ENCODE results near the gene RAPSN.

The RAPSN gene

GRCh38 chr11:47447906-47448305, 1.0 kb downstream of the RAPSN start:
- Mint-ChIP-seq H3K4me3 (no peak overlapping the region), H3K9me3 (no peaks in the 10 kb centered on the region), H3K4me1 (ENCODE audit: low read depth) (no peaks in the 10 kb centered on the region), H3K36me3 (ENCODE audit: low read depth) (no peaks in the 10 kb centered on the region), H3K27ac (no peak overlapping the region), H3K27me3 (no peaks in the 10 kb centered on the region)

DNA sequence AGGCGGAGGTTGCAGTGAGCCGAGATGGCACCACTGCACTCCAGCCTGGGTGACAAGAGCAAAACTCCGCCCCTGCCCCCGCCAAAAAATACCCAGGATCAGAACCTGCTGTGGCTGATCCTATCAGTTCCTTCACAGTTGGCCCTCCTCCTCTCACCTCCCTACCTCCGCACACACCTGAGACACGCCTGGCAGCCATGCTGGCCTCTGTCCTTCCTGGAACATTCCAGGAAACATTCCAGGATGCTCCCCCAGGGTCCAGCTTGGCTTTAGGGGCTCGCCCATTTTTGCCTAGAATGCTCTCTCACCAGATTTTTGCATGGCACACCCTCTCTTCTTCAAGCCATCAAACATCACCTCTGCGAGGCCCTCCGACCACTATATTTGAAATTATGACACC, 2.1 kb downstream of the RAPSN start:
- Mint-ChIP-seq H3K9me3 (no peaks in the 10 kb centered on the region), H3K4me3 (no peak overlapping the region), H3K4me1 (ENCODE audit: low read depth) (no peaks in the 10 kb centered on the region), H3K36me3 (ENCODE audit: low read depth) (no peaks in the 10 kb centered on the region), H3K27me3 (no peaks in the 10 kb centered on the region), H3K27ac (no peak overlapping the region)

DNA sequence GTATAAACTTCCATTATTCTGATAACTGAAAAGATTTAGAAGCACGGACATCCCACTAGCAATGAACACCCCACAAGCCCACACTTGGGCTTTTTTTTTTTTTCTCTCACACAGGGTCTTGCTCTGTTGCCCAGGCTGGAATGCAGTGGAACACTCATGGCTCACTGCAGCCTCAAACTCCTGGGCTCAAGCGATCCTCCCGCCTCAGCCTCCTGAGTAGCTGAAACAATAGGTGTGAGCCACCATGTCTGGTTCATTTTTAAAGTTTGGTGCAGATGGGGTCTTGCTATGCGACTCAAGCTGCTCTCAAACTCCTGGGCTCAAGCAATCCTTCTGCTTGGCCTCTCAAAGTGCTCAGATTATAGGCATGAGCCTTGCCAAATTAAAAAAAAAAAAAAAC, 3.1 kb downstream of the RAPSN start:
- Mint-ChIP-seq H3K4me3 (no peak overlapping the region), H3K4me1 (ENCODE audit: low read depth) (no peaks in the 10 kb centered on the region), H3K36me3 (ENCODE audit: low read depth) (no peaks in the 10 kb centered on the region), H3K27me3 (no peaks in the 10 kb centered on the region), H3K9me3 (no peaks in the 10 kb centered on the region), H3K27ac (no peak overlapping the region)

DNA sequence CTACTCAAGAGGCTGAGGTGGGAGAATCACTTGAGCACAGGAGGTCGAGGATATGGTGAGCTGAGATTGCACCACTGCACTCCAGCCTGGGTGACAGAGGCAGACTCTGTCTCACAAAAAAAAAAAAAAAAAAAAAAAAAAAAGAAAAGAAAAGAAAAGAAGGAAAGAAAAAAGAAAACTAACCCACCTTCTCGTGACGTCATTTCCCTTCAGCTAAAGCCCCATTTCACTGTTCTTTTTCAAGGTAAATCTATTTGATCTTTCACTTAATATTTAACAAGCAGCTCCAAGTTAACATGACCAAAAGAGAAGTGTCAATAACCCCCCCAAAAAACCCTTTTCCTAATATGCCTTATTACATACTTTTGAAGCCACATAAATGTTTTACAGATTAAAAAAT, 5.1 kb downstream of the RAPSN start:
- H3K4me3 Mint-ChIP-seq = no peak overlapping the region
- H3K36me3 Mint-ChIP-seq (ENCODE audit: low read depth) = no peaks in the 10 kb centered on the region
- H3K4me1 Mint-ChIP-seq (ENCODE audit: low read depth) = no peaks in the 10 kb centered on the region
- no peaks in the 10 kb centered on the region for H3K27me3 Mint-ChIP-seq
- no peaks in the 10 kb centered on the region for H3K9me3 Mint-ChIP-seq
- H3K27ac Mint-ChIP-seq = no peak overlapping the region

GRCh38 chr11:47443028-47443700, 5.8 kb downstream of the RAPSN start:
- Mint-ChIP-seq H3K27me3 (no peaks in the 10 kb centered on the region), H3K4me3 (no peak overlapping the region), H3K9me3 (no peaks in the 10 kb centered on the region), H3K4me1 (ENCODE audit: low read depth) (no peaks in the 10 kb centered on the region), H3K36me3 (ENCODE audit: low read depth) (no peaks in the 10 kb centered on the region), H3K27ac (no peak overlapping the region)

- H3K4me3 Mint-ChIP-seq = no peak overlapping the region
- no peaks in the 10 kb centered on the region for H3K36me3 Mint-ChIP-seq (ENCODE audit: low read depth)
- H3K27me3 Mint-ChIP-seq = no peaks in the 10 kb centered on the region
- no peaks in the 10 kb centered on the region for H3K9me3 Mint-ChIP-seq
- no peaks in the 10 kb centered on the region for H3K4me1 Mint-ChIP-seq (ENCODE audit: low read depth)
- H3K27ac Mint-ChIP-seq = no peak overlapping the region
Observed at GRCh38 chr11:47442514-47442913, 6.4 kb downstream of the RAPSN start.

- Mint-ChIP-seq H3K27me3 (no peaks in the 10 kb centered on the region), H3K9me3 (no peaks in the 10 kb centered on the region), H3K36me3 (ENCODE audit: low read depth) (no peaks in the 10 kb centered on the region)
Observed at GRCh38 chr11:47441421-47441820, 7.5 kb downstream of the RAPSN start.

GRCh38 chr11:47440054-47440476, 8.9 kb downstream of the RAPSN start:
- no peak overlapping the region for H3K4me3 Mint-ChIP-seq
- no peaks in the 10 kb centered on the region for H3K36me3 Mint-ChIP-seq (ENCODE audit: low read depth)
- H3K27ac Mint-ChIP-seq = no peak overlapping the region
- no peaks in the 10 kb centered on the region for H3K27me3 Mint-ChIP-seq
- no peaks in the 10 kb centered on the region for H3K9me3 Mint-ChIP-seq
- no peaks in the 10 kb centered on the region for H3K4me1 Mint-ChIP-seq (ENCODE audit: low read depth)

More at GRCh38 chr11:47441421-47441820, 7.5 kb downstream of the RAPSN start:
- Mint-ChIP-seq H3K27ac (no peak overlapping the region), H3K4me3 (no peak overlapping the region), H3K4me1 (ENCODE audit: low read depth) (no peaks in the 10 kb centered on the region)

DNA sequence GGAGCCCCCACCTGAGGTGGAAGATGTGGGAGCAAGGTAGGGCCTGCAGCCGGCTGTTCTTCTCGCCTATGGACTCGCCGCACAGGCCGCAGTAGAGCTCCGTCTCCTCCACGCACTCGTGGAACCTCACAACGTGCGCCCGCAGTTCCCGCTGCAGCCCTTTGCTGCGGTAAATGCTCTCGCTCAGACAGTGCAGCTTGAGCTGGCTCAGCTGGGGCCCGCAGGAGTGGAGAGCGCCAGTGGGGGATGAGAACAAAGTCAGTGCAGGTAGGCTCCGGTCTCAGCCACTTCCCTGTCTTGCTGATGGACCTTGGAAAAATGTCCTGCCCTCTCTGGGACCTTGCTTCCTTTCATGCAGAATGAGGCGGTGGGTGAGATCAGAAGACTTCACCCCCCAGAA, 10.2 kb downstream of the RAPSN start:
- no peak overlapping the region for H3K4me3 Mint-ChIP-seq
- H3K27ac Mint-ChIP-seq = no peak overlapping the region
- H3K36me3 Mint-ChIP-seq (ENCODE audit: low read depth) = no peaks in the 10 kb centered on the region
- H3K9me3 Mint-ChIP-seq = no peaks in the 10 kb centered on the region
- H3K27me3 Mint-ChIP-seq = no peaks in the 10 kb centered on the region
- H3K4me1 Mint-ChIP-seq (ENCODE audit: low read depth) = no peaks in the 10 kb centered on the region

GRCh38 chr11:47437746-47438418, 11.1 kb downstream of the RAPSN start:
- H3K9me3 Mint-ChIP-seq = no peaks in the 10 kb centered on the region
- no peak overlapping the region for H3K27ac Mint-ChIP-seq
- H3K4me1 Mint-ChIP-seq (ENCODE audit: low read depth) = no peaks in the 10 kb centered on the region
- H3K27me3 Mint-ChIP-seq = no peaks in the 10 kb centered on the region
- no peaks in the 10 kb centered on the region for H3K36me3 Mint-ChIP-seq (ENCODE audit: low read depth)
- no peak overlapping the region for H3K4me3 Mint-ChIP-seq

DNA sequence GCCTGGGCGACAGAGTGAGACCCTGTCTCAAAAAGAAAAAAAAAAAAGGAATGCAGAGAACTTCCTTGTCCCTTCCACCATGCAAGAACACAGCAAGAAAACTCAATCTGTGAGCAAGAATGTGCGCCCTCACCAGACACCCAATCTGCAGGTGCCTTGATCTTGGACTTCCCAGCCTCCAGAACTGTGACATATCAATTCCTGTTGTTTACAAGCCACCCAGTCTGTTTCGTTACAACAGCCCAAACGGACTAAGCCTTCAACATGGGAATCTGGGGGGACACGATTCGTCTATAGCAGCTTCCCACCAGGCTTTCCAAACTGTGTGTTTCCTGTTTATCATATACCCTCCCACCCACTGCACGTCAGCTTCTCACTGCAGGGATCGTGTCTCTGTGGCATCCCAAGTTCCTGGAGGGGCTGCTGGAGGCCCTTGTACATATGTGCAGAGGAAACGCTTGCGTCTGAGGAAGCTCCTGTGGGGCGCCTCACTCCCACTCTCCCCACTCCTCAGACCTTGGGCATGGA, 11.7 kb downstream of the RAPSN start:
- no peaks in the 10 kb centered on the region for H3K4me1 Mint-ChIP-seq (ENCODE audit: low read depth)
- H3K27me3 Mint-ChIP-seq = no peaks in the 10 kb centered on the region
- no peaks in the 10 kb centered on the region for H3K36me3 Mint-ChIP-seq (ENCODE audit: low read depth)
- H3K27ac Mint-ChIP-seq = no peak overlapping the region
- H3K9me3 Mint-ChIP-seq = no peaks in the 10 kb centered on the region
- no peak overlapping the region for H3K4me3 Mint-ChIP-seq

- Mint-ChIP-seq H3K27ac (no peak overlapping the region), H3K9me3 (no peaks in the 10 kb centered on the region), H3K27me3 (no peaks in the 10 kb centered on the region), H3K36me3 (ENCODE audit: low read depth) (no peaks in the 10 kb centered on the region), H3K4me1 (ENCODE audit: low read depth) (no peaks in the 10 kb centered on the region), H3K4me3 (no peak overlapping the region)
Observed at GRCh38 chr11:47436726-47437125, 12.2 kb downstream of the RAPSN start.

GRCh38 chr11:47435687-47436086, 13.2 kb downstream of the RAPSN start:
- no peaks in the 10 kb centered on the region for H3K4me1 Mint-ChIP-seq (ENCODE audit: low read depth)
- no peaks in the 10 kb centered on the region for H3K27me3 Mint-ChIP-seq
- H3K4me3 Mint-ChIP-seq = no peak overlapping the region
- no peaks in the 10 kb centered on the region for H3K9me3 Mint-ChIP-seq
- no peak overlapping the region for H3K27ac Mint-ChIP-seq
- no peaks in the 10 kb centered on the region for H3K36me3 Mint-ChIP-seq (ENCODE audit: low read depth)

- H3K4me1 Mint-ChIP-seq (ENCODE audit: low read depth) = no peaks in the 10 kb centered on the region
- H3K27me3 Mint-ChIP-seq = no peaks in the 10 kb centered on the region
- no peaks in the 10 kb centered on the region for H3K9me3 Mint-ChIP-seq
- H3K27ac Mint-ChIP-seq = no peak overlapping the region
- H3K4me3 Mint-ChIP-seq = no peak overlapping the region
- no peaks in the 10 kb centered on the region for H3K36me3 Mint-ChIP-seq (ENCODE audit: low read depth)
Observed at GRCh38 chr11:47434011-47434786, 14.7 kb downstream of the RAPSN start.

DNA sequence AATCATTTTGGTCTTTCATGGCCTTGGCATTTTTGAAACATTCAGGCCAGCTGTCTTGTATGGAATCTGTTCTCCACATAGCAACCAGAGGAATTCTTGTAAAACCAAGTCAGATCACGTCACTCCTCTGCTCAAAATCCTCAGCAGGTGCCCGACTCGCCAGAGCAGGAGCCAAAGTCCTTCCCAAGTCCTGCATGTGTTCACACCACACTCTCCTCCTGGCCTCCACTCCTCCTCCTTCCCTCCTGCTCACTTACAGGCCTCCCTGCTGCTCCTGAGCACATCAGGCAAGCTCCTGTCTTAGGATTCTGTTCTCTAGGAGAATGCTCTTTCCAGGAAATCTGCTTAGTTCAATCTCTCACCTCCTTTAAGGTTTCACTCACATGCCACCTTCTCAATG, 15.8 kb downstream of the RAPSN start:
- H3K9me3 Mint-ChIP-seq = no peaks in the 10 kb centered on the region
- H3K36me3 Mint-ChIP-seq (ENCODE audit: low read depth) = no peaks in the 10 kb centered on the region
- H3K4me1 Mint-ChIP-seq (ENCODE audit: low read depth) = no peaks in the 10 kb centered on the region
- H3K4me3 Mint-ChIP-seq = no peak overlapping the region
- H3K27me3 Mint-ChIP-seq = no peaks in the 10 kb centered on the region
- H3K27ac Mint-ChIP-seq = no peak overlapping the region
